ENCODE measurements around the gene P2RY6. TPM values are rescaled to one million over a fixed set of nuclear protein-coding genes. Genes with fewer than 3 reads are reported as not detected.

The P2RY6 gene
- 0.31 TPM in 1 of 2 replicates, not detected in the other for total RNA-seq

GRCh38 chr11:73271936-73272679 is at the start of gene P2RY6:
Gene P2RY6 (plus strand): TSS chr11:73272338. CDS start chr11:73296519, 24,181 bp downstream.

GRCh38 chr11:73308003-73308960 is 36.1 kb downstream of the P2RY6 start, which contains the start of gene ARHGEF17:
Gene ARHGEF17 (plus strand): TSS chr11:73308276. CDS start chr11:73308639, 363 bp downstream.

Other genes with a start within 250 kb of the P2RY6 start
- 4.9 and 7.8 TPM in 2 replicates for gene FCHSD2, start 130.0 kb upstream of the P2RY6 start, total RNA-seq
- gene P2RY2, start 54.1 kb upstream of the P2RY6 start, total RNA-seq: 7.2 and 13.2 TPM in 2 replicates
- 7.0 and 8.4 TPM in 2 replicates for gene ARHGEF17, start 35.9 kb downstream of the P2RY6 start, total RNA-seq
- gene RELT, start 104.1 kb downstream of the P2RY6 start, total RNA-seq: 9.0 and 10.5 TPM in 2 replicates

Measured in hair follicular keratinocyte (primary cell).